ENCODE results near the gene PIH1D1. TPM values are rescaled to one million over a fixed set of nuclear protein-coding genes. Genes with fewer than 3 reads are reported as not detected.

Gene PIH1D1
- total and polyA plus RNA-seq, 10 of the 15 experiments (the other 5 are each of a cell fraction or from before 2014, with no cell fraction given), result 16.1 to 153 (median 106) TPM

DNA sequence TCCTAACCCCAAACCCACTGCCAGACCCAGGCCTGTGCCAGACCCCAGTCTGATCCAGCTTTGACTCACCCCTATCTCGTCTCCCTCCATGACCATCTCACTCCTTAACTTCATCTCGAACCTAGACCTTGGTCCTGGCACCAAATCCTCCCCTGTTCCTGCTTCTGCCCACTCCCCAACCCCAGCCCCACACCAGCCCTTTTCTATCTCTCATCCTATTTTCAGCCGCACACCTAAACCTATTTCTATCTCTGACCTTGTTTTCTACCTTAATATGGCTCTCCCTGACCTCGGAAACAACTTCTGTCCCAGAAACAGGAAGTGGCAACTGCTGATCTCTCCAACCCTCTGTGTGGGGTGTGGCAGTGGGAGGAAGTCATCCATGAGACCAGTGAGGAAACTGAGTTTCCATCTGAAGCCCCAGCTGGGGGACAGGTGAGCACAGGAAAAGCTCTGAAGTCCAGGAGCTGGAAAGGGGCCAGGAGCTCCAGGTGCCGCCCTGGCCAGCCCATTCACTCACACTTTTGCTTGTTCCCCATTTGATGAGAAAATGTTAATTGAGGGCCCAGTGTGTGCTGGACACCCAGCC lies 42.1 kb downstream of the PIH1D1 start:
- SMC1A ChIA-PET (ENCODE audit: uncharacterized antibody, unreplicated experiment), result interaction anchor here (1.2 kb wide), 1 partner anchor 14 kb away, joined by 4 read pairs; no protein-coding TSS in a partner anchor
- ATAC-seq (peak; percentile 83), FAIRE-seq (peak; percentile 72), DNase-seq (ENCODE audit: low read depth, low spot score) (peak; percentile 30)
- WGBS (ENCODE audit: insufficient coverage, insufficient replicate concordance, low lambda C conversion rate, missing lambda C conversion rate), result 15% methylated on average over 5 of the region's 5 CpGs
- no TSS peak for BruUV-seq (replicated peaks)
- Histone ChIP-seq H2AFZ (ENCODE audit: control insufficient read depth, low read depth, low read length) (peak overlapping the region; percentile 70), H3K27me3 (replicated peaks in 1 of 2; ENCODE audit: control insufficient read depth in 2 of 2, insufficient read depth in 2 of 2, low read length in 1 of 2) (no peaks in the 10 kb centered on the region), H4K20me1 (ENCODE audit: control insufficient read depth, insufficient read depth) (no peaks in the 10 kb centered on the region), H3K9me3 (replicated peaks; ENCODE audit: control insufficient read depth, insufficient read depth, low read length) (no peaks in the 10 kb centered on the region), H3K4me2 (ENCODE audit: control insufficient read depth, insufficient read depth) (peak overlapping the region; percentile 56), H3K9ac (ENCODE audit: control insufficient read depth, insufficient read depth, low read length) (peak overlapping the region; percentile 48; the same call in 1 of the 2 replicates), H3K27ac (ENCODE audit: control insufficient read depth, insufficient read depth) (peak overlapping the region; percentile 62), H3K4me1 (ENCODE audit: control insufficient read depth, insufficient read depth, low read length) (peaks cover 17% of the 10 kb centered on the region), H3K4me3 (no peak overlapping the region), H3K36me3 (ENCODE audit: control insufficient read depth in 2 of 2, insufficient read depth in 2 of 2, low read length in 1 of 2) (no peaks in the 10 kb centered on the region), H3K79me2 (ENCODE audit: control insufficient read depth, insufficient read depth, low read length) (no peaks in the 10 kb centered on the region)
- POLR2A ChIA-PET, result interaction anchor here (0.7 to 1.5 kb wide), 6 partner anchors 9 to 908 kb away, joined by 3 to 5 read pairs (median 4); partner anchors contain the start of genes ALDH16A1 and PIH1D1
- CTCF ChIA-PET, result interaction anchor here (0.7 to 2.3 kb wide), 10 partner anchors 9 to 109 kb away, joined by 3 to 10 read pairs (median 4); no protein-coding TSS in a partner anchor
- intact Hi-C loops (cut with micrococcal nuclease; ENCODE audit: unreplicated experiment), result no loop called here
- in situ Hi-C loops (cut with MboI), result no loop called here
- RAD21 ChIA-PET (ENCODE audit: unreplicated experiment), result interaction anchor here (0.8 to 1.4 kb wide), 7 partner anchors 14 to 83 kb away, joined by 3 read pairs; partner anchors contain the start of gene PIH1D1
- TF ChIP-seq TARDBP (IDR thresholded peaks at IDR 0.05; ENCODE audit: borderline replicate concordance) (no peak), HDGF (IDR thresholded peaks at IDR 0.05) (peak; percentile 50; the same call in 1 of the 2 replicates), BMI1 (IDR thresholded peaks at IDR 0.05; ENCODE audit: borderline replicate concordance) (no peak), MEF2B (IDR thresholded peaks at IDR 0.05; ENCODE audit: partially characterized antibody, poor library complexity, severe bottlenecking) (peak; percentile 42), NR2C1 (IDR thresholded peaks at IDR 0.05) (peak; percentile 46; the same call in 1 of the 2 replicates), KLF5 (IDR thresholded peaks at IDR 0.05; ENCODE audit: partially characterized antibody) (no peak), TAF1 (IDR thresholded peaks at IDR 0.05; ENCODE audit: borderline replicate concordance, low read depth, low read length) (no peak), EED (IDR thresholded peaks at IDR 0.05; ENCODE audit: low read depth) (peak; percentile 65), USF2 (IDR thresholded peaks at IDR 0.05; ENCODE audit: borderline replicate concordance, low read depth, low read length) (no peak), ASH2L (IDR thresholded peaks at IDR 0.05; ENCODE audit: borderline replicate concordance, low read depth) (no peak), RELB (IDR thresholded peaks at IDR 0.05; ENCODE audit: low read depth) (peak; percentile 46; the same call in 1 of the 2 replicates), SMAD1 (IDR thresholded peaks at IDR 0.05; ENCODE audit: low read depth, partially characterized antibody) (no peak), LARP7 (IDR thresholded peaks at IDR 0.05) (no peak), TBL1XR1 (IDR thresholded peaks at IDR 0.05; ENCODE audit: low read depth, low read length) (0 out of 2 replicates have a peak, but pooled peaks have one; percentile 44), POLR2AphosphoS5 (IDR thresholded peaks at IDR 0.05; ENCODE audit: low read length) (no peak), FOXK2 (IDR thresholded peaks at IDR 0.05) (no peak), SPI1 (IDR thresholded peaks at IDR 0.05; ENCODE audit: borderline replicate concordance, insufficient read depth, low read depth, low read length) (peak; percentile 96), REST (IDR thresholded peaks at IDR 0.05; ENCODE audit: low read depth, low read length) (no peak), EGR1 (IDR thresholded peaks at IDR 0.05; ENCODE audit: borderline replicate concordance in 1 of 2, low read depth in 2 of 2, low read length in 2 of 2) (no peak)
